PC-9 (cell line): ENCODE data around the gene TMEM14C.

Experiments used
- CTCF ChIP-seq: fragments of 200-600 bp; sonication (generic); conservative IDR thresholded peaks from 2 replicates; pipeline ENCODE4 v1.6.1; 2017; ENCODE audit warnings: mixed run types, antibody characterized with exemption, mild to moderate bottlenecking, moderate library complexity
- EZH2 ChIP-seq: fragments of 200-600 bp; sonication (generic); IDR thresholded peaks from 2 replicates; pipeline ENCODE4 v1.8.0; 2017; ENCODE audit warnings: antibody characterized with exemption, low read depth

- no peak for TF ChIP-seq CTCF
- no peak for TF ChIP-seq EZH2
Observed at GRCh38 chr6:10719296-10719963, 3.4 kb upstream of the TMEM14C start.
